Mammary epithelial cell (primary cell): ENCODE results near the gene SLC25A21.

Experiments
- CTCF ChIP-seq, 2 donors: IDR thresholded peaks in 1 of 2; conservative IDR thresholded peaks in 1 of 2; 2 replicates each; pipeline ENCODE4 v1.5.1; 2011 to 2012; ENCODE audit warnings: inconsistent platforms in 2 of 2, low read length in 2 of 2, mild to moderate bottlenecking in 2 of 2, control low read depth in 1 of 2, low read depth in 1 of 2; ENCODE audit not compliant: insufficient read depth in 1 of 2; ENCODE audit errors: extremely low read depth in 1 of 2
- EZH2 ChIP-seq: IDR thresholded peaks from 2 replicates; pipeline ENCODE4 v1.6.1; 2012; ENCODE audit warnings: low read length, inconsistent platforms, borderline replicate concordance

- TF ChIP-seq CTCF (conservative IDR thresholded peaks at IDR 0.05 in 1 of 2, IDR thresholded peaks at IDR 0.05 in 1 of 2; ENCODE audit: extremely low read depth in 1 of 2, insufficient read depth in 1 of 2, low read depth in 1 of 2, low read length in 2 of 2), result no peak
- no peak for TF ChIP-seq EZH2
These were observed 198.5 kb downstream of the SLC25A21 start for GRCh38 chr14:36973806-36974442.
